ENCODE measurements around the gene WWTR1. TPM values are rescaled to one million over a fixed set of nuclear protein-coding genes. Genes with fewer than 3 reads are reported as not detected.

Gene WWTR1
- total and polyA plus RNA-seq, 4 donors: 93.5 to 225 (median 131) TPM

DNA sequence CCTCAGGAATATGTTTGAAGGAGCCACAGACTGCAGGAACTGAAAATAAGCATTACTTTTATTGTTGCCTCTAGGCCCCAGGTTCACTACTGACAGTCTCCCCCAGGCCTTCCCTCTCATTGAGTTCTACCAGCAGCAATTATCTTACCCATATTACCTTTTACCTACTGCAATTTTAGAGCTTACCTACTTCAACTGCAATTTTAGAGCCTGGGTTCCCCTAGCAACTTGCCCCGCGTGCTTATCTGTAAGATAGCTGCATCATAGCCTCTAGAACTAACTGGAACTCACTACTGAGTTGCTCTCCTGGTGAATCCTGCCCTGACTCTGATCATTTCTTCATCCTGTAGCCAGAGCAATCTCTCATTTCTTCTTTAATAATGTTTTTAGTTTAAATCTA is 29.2 kb upstream of the WWTR1 start:
- WGBS, 2 donors: 94 to 96% methylated on average over 2 of the region's 2 CpGs
- Histone ChIP-seq H3K4me1 (ENCODE audit: control insufficient read depth in 1 of 2, insufficient read depth in 2 of 2, low read length in 2 of 2) (no peaks in the 10 kb centered on the region), H3K27me3 (ENCODE audit: control insufficient read depth in 1 of 2, insufficient read depth in 2 of 2, low read length in 1 of 2) (no peaks in the 10 kb centered on the region), H3K27ac (ENCODE audit: low read depth in 1 of 2, low read length in 2 of 2) (no peak overlapping the region), H3K4me3 (ENCODE audit: low read length in 2 of 2) (no peak overlapping the region), H3K9me3 (ENCODE audit: control insufficient read depth, low read length) (peaks cover 2% of the 10 kb centered on the region), H3K36me3 (ENCODE audit: control insufficient read depth in 1 of 2, insufficient read depth in 2 of 2, low read length in 1 of 2) (no peaks in the 10 kb centered on the region)
- DNase-seq (no peak), ATAC-seq (ENCODE audit: low FRiP score) (no peak)
- intact Hi-C loops (cut with DNase I): no loop called here

GRCh38 chr3:149678351-149678950 is 20.6 kb upstream of the WWTR1 start:
- Histone ChIP-seq H3K4me3 (ENCODE audit: low read length in 2 of 2) (no peak overlapping the region), H3K4me1 (ENCODE audit: control insufficient read depth in 1 of 2, insufficient read depth in 2 of 2, low read length in 2 of 2) (no peaks in the 10 kb centered on the region), H3K27ac (ENCODE audit: low read depth in 1 of 2, low read length in 2 of 2) (no peak overlapping the region), H3K27me3 (ENCODE audit: control insufficient read depth in 1 of 2, insufficient read depth in 2 of 2, low read length in 1 of 2) (no peaks in the 10 kb centered on the region), H3K9me3 (ENCODE audit: control insufficient read depth, low read length) (no peaks in the 10 kb centered on the region), H3K36me3 (ENCODE audit: control insufficient read depth in 1 of 2, insufficient read depth in 2 of 2, low read length in 1 of 2) (no peaks in the 10 kb centered on the region)
- WGBS, 2 donors: 87 to 93% methylated on average over 7 of the region's 7 CpGs
- intact Hi-C loops (cut with DNase I): no loop called here
- ATAC-seq (ENCODE audit: low FRiP score) (no peak), DNase-seq (no peak)

DNA sequence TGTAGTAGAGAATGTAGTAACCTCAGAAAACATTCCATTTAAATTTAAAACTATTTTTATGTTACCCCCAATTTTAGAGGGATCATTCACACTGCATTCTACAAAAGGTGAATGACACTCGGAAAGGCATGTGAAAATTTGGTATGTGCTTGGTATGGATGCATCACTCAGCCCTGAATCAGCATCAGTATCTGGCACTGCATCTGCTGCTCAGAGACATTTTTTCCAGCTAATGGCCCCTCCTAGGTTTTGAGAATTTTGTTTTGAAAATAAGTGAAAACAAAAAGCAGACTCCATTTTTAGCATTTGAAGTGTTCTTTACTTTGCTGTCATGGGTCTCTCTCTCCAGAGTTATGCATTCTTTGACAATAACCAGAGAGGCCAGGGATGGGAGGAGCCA is 15.6 kb upstream of the WWTR1 start:
- Histone ChIP-seq H3K9me3 (ENCODE audit: control insufficient read depth, low read length) (no peaks in the 10 kb centered on the region), H3K4me3 (ENCODE audit: low read length in 2 of 2) (no peak overlapping the region), H3K4me1 (ENCODE audit: control insufficient read depth in 1 of 2, insufficient read depth in 2 of 2, low read length in 2 of 2) (no peaks in the 10 kb centered on the region), H3K27ac (ENCODE audit: low read depth in 1 of 2, low read length in 2 of 2) (no peak overlapping the region), H3K36me3 (ENCODE audit: control insufficient read depth in 1 of 2, insufficient read depth in 2 of 2, low read length in 1 of 2) (no peaks in the 10 kb centered on the region), H3K27me3 (ENCODE audit: control insufficient read depth in 1 of 2, insufficient read depth in 2 of 2, low read length in 1 of 2) (no peaks in the 10 kb centered on the region)
- intact Hi-C loops (cut with DNase I): no loop called here
- WGBS, 2 donors: 91 to 100% methylated on average over 1 of the region's 1 CpG
- ATAC-seq (ENCODE audit: low FRiP score) (no peak), DNase-seq (no peak)

- 59 to 62% methylated on average over 10 of the region's 10 CpGs for WGBS, 2 donors
- Histone ChIP-seq H3K36me3 (ENCODE audit: control insufficient read depth in 1 of 2, insufficient read depth in 2 of 2, low read length in 1 of 2) (no peaks in the 10 kb centered on the region), H3K9me3 (ENCODE audit: control insufficient read depth, low read length) (no peaks in the 10 kb centered on the region), H3K27me3 (ENCODE audit: control insufficient read depth in 1 of 2, insufficient read depth in 2 of 2, low read length in 1 of 2) (no peaks in the 10 kb centered on the region), H3K27ac (ENCODE audit: low read depth in 1 of 2, low read length in 2 of 2) (no peak overlapping the region), H3K4me1 (ENCODE audit: control insufficient read depth in 1 of 2, insufficient read depth in 2 of 2, low read length in 2 of 2) (no peaks in the 10 kb centered on the region), H3K4me3 (ENCODE audit: low read length in 2 of 2) (no peak overlapping the region)
- intact Hi-C loops (cut with DNase I): no loop called here
- DNase-seq: no peak
- ATAC-seq (ENCODE audit: low FRiP score): no peak
Observed at GRCh38 chr3:149670742-149671492, 13.1 kb upstream of the WWTR1 start.

DNA sequence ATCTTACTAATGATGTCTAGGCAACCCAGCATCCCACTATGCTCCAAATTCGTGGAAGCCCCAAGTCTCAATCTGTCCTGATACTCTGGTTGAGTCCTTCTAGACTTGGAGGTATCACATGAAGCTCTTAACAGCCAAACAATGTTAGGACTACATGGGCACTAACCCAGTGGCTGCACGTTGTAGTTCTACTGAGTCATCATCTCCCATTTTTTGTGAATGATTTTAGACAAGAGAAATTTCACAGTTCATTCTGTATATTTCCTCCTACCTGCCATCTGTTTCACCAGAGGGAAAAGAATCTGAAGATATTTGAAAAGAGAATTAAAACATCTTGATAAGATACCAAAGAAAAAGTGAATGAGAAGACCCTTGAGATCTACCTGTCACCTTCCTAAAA is 9.8 kb upstream of the WWTR1 start:
- Histone ChIP-seq H3K4me3 (ENCODE audit: low read length in 2 of 2) (no peak overlapping the region), H3K9me3 (ENCODE audit: control insufficient read depth, low read length) (no peaks in the 10 kb centered on the region), H3K27me3 (ENCODE audit: control insufficient read depth in 1 of 2, insufficient read depth in 2 of 2, low read length in 1 of 2) (no peaks in the 10 kb centered on the region), H3K4me1 (ENCODE audit: control insufficient read depth in 1 of 2, insufficient read depth in 2 of 2, low read length in 2 of 2) (no peaks in the 10 kb centered on the region), H3K27ac (ENCODE audit: low read depth in 1 of 2, low read length in 2 of 2) (no peak overlapping the region), H3K36me3 (ENCODE audit: control insufficient read depth in 1 of 2, insufficient read depth in 2 of 2, low read length in 1 of 2) (no peaks in the 10 kb centered on the region)
- no peak for ATAC-seq (ENCODE audit: low FRiP score)
- intact Hi-C loops (cut with DNase I): no loop called here
- no peak for DNase-seq
- 56 to 57% methylated on average over 2 of the region's 2 CpGs for WGBS, 2 donors

GRCh38 chr3:149663966-149664365 is 6.1 kb upstream of the WWTR1 start:
- Histone ChIP-seq H3K9me3 (ENCODE audit: control insufficient read depth, low read length) (no peaks in the 10 kb centered on the region), H3K4me3 (ENCODE audit: low read length in 2 of 2) (no peak overlapping the region), H3K27me3 (ENCODE audit: control insufficient read depth in 1 of 2, insufficient read depth in 2 of 2, low read length in 1 of 2) (no peaks in the 10 kb centered on the region), H3K27ac (ENCODE audit: low read depth in 1 of 2, low read length in 2 of 2) (no peak overlapping the region), H3K4me1 (ENCODE audit: control insufficient read depth in 1 of 2, insufficient read depth in 2 of 2, low read length in 2 of 2) (no peaks in the 10 kb centered on the region), H3K36me3 (ENCODE audit: control insufficient read depth in 1 of 2, insufficient read depth in 2 of 2, low read length in 1 of 2) (no peaks in the 10 kb centered on the region)
- DNase-seq: no peak
- intact Hi-C loops (cut with DNase I): loop anchor here (5.0 kb wide), 3 partner anchors 53 to 152 kb away; no protein-coding TSS in a partner anchor
- ATAC-seq (ENCODE audit: low FRiP score): no peak
- WGBS, 2 donors: 89 to 94% methylated on average over 1 of the region's 1 CpG

DNA sequence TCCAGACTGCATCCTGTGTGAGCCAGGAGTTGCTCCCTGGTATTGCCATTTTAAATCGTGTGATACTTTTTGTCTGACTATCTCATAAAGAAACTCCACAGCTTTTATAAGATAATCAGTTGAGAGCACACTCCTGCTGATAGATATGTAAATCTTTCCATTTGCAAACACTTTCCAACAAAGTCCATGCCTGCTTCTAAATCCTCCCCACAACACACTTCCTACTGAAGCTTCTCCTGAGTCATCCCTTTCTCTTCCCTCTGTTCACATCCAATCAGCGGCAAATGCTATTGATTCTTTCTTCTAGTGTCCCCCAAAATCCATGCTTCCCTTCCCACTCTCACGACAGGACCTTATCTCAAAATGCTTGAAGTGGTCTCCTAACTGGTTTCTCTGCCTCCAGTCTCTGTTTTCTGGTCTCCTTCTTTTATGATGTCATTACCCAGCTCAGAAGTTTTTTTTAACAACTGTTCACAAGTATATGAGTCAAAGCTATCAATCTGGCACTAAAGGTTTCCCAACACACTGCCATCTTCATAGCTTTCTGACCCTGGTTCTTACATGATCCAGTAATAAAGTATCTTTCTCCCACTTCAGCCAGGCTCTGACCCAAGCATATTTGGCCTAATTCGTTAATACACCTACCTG is 4.5 kb upstream of the WWTR1 start:
- 89 to 90% methylated on average over 4 of the region's 4 CpGs for WGBS, 2 donors
- Histone ChIP-seq H3K9me3 (ENCODE audit: control insufficient read depth, low read length) (no peaks in the 10 kb centered on the region), H3K36me3 (ENCODE audit: control insufficient read depth in 1 of 2, insufficient read depth in 2 of 2, low read length in 1 of 2) (no peaks in the 10 kb centered on the region), H3K4me1 (ENCODE audit: control insufficient read depth in 1 of 2, insufficient read depth in 2 of 2, low read length in 2 of 2) (no peaks in the 10 kb centered on the region), H3K27ac (ENCODE audit: low read depth in 1 of 2, low read length in 2 of 2) (no peak overlapping the region), H3K4me3 (ENCODE audit: low read length in 2 of 2) (no peak overlapping the region), H3K27me3 (ENCODE audit: control insufficient read depth in 1 of 2, insufficient read depth in 2 of 2, low read length in 1 of 2) (no peaks in the 10 kb centered on the region)
- intact Hi-C loops (cut with DNase I): loop anchor here (5.0 kb wide), 3 partner anchors 55 to 150 kb away; no protein-coding TSS in a partner anchor
- DNase-seq: no peak
- no peak for ATAC-seq (ENCODE audit: low FRiP score)

GRCh38 chr3:149660462-149660861 is 2.6 kb upstream of the WWTR1 start:
- H3K36me3 ChIP-seq (ENCODE audit: control insufficient read depth in 1 of 2, insufficient read depth in 2 of 2, low read length in 1 of 2): no peaks in the 10 kb centered on the region
- intact Hi-C loops (cut with DNase I): loop anchor here (5.0 kb wide), 3 partner anchors 57 to 148 kb away; no protein-coding TSS in a partner anchor
- no peaks in the 10 kb centered on the region for H3K4me1 ChIP-seq (ENCODE audit: control insufficient read depth in 1 of 2, insufficient read depth in 2 of 2, low read length in 2 of 2)
- no peaks in the 10 kb centered on the region for H3K9me3 ChIP-seq (ENCODE audit: control insufficient read depth, low read length)
- DNase-seq: no peak
- H3K27ac ChIP-seq (ENCODE audit: low read depth in 1 of 2, low read length in 2 of 2): no peak overlapping the region
- 87 to 92% methylated on average over 1 of the region's 1 CpG for WGBS, 2 donors
- no peaks in the 10 kb centered on the region for H3K27me3 ChIP-seq (ENCODE audit: control insufficient read depth in 1 of 2, insufficient read depth in 2 of 2, low read length in 1 of 2)
- no peak overlapping the region for H3K4me3 ChIP-seq (ENCODE audit: low read length in 2 of 2)
- no peak for ATAC-seq (ENCODE audit: low FRiP score)

All from aorta (tissue), 5 donors.